ENCODE data around the gene MEGF11.

The MEGF11 gene

DNA sequence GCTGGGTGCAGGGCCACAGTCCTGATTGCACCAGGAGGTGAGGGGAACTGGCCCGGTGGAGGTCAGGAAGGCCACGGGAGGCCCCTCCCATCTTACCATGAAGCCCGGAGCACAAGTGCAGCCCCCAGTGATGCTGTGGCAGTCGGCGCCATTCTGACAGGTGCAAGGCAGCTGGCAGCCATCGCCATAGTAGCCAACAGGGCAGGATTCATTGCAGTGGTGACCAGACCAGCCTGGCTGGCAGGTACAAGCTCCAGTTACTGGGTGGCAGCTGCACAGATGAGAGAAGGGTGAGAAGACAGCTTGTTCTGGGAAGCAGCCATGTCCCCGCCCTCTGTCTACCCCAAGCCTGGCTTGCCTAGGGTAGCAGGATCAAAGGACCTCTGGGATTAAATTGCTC, 296.1 kb downstream of the MEGF11 start:
- no peak for FAIRE-seq

DNA sequence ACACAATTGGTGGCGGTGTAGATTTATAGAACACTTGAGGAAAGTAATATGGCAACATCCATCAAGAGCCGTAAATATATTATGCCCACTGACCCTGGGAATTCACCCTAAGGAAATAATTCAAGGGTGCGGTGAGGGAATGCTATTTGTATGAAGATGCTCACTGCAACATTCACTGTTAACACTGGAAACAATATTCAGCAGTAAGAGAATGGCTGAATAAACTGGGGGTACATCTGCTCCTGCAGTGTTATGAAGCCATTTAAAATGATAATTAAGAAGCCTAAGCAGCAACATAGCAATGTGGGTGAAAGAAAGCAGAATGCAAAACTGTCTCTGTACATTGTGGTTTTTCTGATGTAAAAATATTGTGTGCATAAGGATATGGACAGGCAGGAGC, 296.7 kb downstream of the MEGF11 start:
- FAIRE-seq: no peak

DNA sequence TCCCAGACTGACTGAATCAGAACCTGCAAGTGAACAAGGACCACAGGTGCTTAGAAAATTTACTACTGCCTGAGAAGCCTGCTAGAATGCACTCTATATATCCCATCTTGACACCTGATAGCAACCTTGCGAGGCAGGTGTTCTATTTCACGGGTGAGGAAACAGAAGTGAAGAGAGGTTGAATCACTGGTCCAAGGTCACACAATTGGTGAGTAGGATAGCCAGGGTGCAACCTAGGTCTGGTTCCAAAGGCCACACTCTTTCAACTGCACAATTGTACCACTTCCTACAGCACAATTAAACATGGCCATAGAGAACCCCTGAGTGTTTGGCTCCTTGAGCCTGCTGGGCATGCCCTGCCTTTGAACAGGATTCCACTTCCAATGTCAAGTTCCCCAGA, 297.2 kb downstream of the MEGF11 start:
- no peak for FAIRE-seq

DNA sequence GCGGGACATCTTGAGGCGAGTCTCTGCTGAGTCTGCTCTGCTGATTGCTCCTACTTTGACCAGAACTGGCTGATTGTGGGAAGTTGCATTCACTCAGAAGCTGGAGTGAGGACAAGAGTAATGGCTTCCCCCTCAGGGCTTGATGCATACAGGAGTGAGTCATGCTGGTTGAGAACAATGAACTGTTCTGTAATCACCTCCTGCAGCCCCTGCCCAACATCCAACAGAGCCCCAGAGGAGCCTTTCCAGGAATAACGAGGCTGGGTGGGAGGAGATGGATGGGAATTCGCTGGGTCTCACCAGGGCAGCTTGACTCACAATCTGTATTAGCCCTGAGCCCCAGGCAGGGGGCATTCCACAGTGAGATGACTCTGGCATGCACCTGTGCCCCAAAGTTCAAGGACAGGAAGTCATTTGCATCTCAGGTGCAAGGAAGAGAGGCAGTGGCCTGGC, 299.2 kb downstream of the MEGF11 start:
- FAIRE-seq: no peak

DNA sequence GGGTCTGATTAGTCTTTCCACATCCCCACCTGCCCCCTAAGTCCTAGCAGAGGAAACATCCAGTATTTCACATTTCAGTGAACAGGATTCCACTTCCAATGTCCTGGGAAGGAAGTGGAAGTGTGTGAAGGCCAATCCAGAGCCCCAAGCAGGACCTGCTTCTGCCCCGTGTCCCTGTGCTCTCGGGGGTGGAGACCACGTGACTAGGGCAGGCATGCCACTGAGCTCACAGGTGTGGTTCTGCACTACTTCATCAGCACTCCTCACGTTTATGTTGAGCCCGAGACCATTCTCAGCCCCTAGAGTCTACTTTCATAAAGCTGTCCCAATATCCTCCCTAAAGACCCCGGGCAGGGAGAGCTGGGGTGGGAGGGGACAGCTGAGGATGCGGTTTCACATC, 299.9 kb downstream of the MEGF11 start:
- no peak for FAIRE-seq

DNA sequence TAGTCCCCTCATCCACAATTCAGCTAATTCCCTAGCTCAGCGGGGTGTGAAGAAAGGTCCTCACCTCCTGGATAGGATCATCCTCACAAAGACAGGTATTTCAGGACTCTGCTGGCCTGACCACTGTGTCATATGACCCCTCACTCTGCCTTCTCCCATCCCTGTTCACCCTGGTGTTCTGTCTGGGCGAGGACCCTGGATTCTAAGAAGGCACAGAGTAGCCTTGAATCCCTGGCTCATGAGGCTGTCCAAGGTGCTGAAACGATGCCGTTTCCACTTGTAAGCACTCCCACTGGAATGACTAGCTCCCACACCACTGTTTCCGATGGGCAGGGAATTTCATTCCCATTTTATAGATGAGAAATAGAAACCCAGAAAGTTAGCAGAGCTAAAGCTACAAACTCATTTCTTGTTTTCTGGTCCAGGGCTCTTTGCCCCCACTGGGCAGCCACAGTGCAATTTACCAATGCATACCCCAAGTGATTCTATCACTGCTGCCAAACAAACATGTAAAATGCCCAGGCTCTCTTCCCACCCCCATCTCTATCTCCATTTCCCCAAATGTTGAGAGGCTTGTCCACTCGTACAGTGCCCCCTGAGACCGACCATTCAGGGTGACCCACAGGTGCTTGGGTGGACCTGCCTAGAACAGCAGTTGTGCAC, 301.0 kb downstream of the MEGF11 start:
- FAIRE-seq: no peak

DNA sequence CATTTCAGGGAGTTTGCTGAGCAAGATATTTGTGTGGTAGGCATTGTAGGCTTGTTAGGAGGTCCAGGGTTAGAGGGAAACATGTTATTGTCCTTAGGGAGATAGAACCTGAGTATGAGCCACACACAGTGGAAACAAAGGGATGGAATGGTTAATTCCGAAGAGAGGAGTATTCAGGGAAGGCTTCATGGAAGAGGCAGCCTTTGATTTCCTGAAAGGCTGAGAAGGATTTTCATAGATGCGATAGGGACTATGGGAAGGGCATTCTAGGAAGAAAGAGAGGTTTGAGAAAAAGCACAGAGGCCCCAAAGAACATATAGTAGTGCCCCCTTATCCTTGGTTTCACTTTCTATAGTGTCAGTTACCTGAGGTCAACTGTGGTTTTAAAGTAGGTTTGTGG, 302.5 kb downstream of the MEGF11 start:
- FAIRE-seq: no peak

DNA sequence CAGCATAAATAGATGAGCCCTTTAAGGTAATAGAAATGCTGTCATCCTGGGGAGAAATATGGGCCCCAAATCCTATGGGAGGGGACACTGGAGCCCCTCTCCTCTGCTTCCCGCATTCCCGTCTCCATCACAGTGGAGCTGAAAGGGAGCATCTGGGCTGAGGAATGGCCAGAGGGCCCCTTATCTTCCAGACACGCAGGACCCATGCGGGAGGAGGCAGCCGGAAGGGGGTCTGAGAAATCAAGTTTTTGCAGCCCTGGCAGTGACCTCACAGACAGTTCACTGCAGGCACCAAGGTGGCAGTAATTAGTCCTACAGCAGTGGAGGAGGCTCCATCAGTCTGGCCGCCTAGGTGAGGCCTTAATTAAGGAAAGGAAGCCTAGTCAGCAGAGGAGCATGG, 304.1 kb downstream of the MEGF11 start:
- FAIRE-seq: no peak

DNA sequence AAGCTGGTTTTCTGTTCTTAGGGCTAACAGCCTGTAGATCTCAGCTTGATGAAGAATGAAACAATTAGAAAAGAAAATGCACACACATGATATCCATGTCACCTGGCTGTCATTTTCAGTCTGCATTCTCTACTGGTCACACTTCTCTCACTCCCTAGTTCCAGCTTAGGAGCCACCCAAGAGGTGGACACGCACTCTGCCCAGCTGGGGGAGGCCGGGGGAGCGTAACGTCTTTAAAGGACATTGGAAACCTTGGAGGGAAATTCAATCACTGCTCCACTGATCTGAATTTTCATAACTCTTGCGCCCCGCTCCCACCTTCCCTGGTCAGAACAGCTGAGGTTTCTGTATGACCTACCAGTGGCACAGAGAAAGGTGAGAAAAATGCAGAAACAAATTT, 304.5 kb downstream of the MEGF11 start:
- no peak for FAIRE-seq

DNA sequence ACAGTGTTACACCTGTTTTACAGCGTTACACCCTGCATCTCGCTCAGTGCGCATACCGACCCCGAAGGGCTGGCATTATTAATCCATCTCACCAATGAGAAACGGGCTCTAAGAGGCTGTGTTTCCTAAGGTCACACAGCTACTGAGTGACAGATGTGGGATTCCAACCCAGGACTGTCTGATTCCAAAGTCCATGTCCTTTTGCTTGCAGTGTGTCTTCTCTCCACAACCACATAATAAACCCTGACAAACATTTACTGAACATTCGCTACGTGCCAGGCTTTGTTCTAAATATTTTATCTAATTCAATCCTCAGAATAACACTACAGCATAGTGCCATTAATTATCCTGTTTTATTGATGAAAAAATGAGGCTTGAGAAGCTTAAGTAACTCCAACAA, 305.2 kb downstream of the MEGF11 start:
- FAIRE-seq: no peak

DNA sequence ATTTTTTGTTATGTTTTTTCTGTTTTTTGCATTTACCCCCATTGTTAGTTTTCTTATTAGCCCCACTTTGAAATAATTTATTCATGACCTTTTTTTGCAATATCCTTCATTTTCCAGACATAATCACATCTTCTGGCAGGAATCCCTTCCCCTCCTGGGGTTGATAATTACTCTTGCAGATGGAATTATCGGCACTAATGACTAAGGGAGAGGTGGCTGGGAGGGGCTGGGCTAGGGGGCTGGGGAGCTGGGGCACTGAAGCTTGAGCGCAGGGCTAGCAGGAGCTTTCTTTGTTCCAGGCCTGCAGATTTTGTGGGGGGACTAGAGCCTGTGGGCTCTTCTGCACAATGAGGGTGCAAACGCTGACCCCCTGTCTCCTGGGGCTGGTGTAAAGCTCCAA, 306.5 kb downstream of the MEGF11 start:
- FAIRE-seq: no peak

DNA sequence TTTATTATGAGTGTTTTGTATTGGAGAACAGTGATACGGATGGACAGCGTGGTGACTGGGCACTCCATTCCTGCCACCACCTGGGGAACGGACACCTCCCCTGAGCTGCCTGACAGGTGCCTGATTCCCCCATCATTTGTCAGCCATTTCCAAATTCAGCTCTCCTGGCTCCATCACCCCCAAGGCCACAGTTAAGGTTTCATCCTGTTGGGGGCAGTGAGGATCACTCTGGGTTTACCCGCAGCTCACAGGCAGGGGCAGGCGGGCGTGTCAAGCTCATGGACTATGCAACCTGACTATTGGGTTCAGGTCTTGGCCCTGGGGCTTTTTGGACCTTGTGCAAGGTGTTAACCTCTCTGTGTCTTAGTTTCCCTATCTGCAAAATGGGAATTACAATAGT, 307.9 kb downstream of the MEGF11 start:
- no peak for FAIRE-seq

DNA sequence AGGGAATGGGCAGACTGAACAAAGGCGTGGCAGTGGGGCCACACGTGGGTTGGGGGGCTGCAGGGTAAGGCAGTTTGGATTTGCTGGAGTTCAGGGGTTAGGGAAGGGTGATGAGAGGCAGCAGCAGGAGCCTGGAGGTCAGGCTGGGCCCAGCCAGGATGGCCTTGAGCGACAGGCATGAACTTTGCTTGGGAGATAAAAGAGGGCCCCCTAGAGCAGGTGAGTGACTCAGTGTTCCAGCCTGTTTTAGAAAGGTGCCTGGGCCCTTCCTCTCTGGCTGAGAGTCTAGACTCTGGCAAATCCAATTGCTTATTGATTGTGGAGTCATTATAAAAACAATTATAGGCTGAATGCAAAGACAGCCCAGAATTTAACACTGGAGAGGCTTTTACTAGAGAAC, 309.1 kb downstream of the MEGF11 start:
- FAIRE-seq: no peak

DNA sequence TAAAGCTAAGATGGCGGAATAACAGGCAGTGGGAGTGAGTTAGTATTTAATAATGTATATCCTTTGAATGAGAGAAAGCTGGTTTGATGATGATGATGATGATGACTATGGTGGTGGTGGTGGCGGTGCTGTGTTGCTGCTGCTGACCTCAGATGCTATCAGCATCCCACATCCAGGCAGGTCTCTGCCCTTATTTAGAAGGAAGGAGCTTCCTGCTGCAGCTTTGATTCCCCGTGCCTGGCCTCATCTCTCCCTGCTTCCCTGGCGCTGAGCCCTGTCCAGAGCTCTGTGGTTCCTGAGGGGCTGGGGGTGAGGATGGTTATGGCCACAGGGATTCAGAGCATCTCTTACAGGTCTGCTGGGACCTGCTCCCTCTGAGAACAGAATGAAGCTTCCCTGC, 311.1 kb downstream of the MEGF11 start:
- no peak for FAIRE-seq

DNA sequence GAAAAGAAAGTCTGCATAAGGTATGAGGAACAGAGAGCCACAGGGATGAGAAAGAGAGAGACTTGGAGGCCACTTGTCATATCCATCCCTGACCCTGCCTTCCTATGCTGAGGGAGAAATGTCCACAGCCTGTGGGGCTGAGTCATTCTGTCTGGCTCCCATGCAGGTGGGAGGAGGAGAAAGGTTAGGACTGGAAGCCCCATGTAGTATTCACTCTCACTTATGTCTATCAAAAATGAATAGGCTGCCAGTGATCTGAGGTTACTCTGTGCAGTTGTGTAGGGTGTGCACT, 313.0 kb downstream of the MEGF11 start:
- FAIRE-seq: no peak

DNA sequence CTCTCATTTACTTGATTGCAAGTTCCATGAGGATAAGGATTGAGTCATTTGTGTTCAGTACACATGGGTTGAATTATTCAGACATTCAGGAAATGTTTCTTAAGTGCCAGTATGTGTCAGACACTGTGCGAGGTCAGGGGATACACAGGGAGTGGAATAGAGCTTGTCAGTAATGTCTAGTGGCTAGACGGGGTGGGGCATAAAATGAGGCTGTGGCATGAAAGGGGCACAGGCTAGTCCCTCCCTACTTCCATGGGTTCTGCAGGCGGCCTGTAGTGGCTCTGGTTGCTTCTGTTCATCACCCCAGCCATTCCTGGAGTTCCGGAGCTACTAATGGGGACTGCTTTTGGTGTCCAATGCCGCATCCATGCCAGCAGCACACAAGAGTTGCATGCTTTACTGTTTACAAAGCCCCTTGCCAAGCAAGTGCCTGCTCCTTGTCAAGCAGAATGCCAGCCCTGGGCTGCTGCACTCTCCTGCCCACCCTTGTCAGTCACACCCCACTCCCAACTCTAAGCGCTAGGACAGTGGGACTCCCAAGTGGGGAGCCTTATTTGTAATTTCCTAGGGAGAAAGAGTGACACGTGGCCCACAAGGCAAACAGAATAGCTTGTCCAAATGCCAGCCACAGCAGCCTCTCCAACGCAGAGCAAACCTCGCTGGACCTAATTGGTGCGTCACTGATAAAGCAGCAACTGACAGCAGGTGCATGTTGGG, 313.5 kb downstream of the MEGF11 start:
- no peak for FAIRE-seq

DNA sequence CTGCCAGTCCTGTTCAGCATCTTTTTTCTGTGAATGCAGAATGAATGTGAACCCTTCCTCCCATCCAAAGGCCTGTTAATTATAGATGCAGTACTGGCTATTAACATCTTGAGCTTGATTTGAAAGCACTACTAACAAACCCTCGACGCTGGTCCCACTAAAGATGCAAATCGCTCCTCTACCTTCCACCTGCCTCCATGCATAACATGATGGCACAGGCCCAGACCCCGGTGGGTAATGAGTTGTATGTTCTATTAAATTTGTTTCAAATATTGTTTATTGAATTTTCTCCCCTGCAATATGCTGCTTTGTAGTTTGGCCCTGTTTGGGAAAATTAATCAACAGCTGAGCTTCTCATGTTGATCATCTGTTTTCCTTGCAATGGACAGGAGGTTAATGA, 314.9 kb downstream of the MEGF11 start:
- no peak for FAIRE-seq

DNA sequence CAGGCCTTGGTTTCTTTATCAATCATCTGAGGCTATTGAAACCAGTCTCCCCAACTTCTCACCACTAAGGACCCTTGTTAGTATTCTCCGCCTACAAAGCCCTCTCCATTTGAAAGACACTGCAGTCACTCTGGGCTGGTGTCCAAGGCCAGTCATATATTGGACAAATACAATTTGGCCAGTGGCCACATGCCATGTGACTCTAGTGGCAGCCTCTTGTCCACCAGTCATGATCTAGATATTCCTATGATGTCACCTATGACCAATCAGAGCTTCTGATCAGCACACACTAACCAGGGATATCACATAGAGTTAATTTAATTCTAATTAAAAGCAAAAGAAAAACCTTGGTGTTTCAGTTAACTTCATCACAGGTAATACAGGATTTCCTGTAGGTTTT, 316.1 kb downstream of the MEGF11 start:
- FAIRE-seq: no peak

DNA sequence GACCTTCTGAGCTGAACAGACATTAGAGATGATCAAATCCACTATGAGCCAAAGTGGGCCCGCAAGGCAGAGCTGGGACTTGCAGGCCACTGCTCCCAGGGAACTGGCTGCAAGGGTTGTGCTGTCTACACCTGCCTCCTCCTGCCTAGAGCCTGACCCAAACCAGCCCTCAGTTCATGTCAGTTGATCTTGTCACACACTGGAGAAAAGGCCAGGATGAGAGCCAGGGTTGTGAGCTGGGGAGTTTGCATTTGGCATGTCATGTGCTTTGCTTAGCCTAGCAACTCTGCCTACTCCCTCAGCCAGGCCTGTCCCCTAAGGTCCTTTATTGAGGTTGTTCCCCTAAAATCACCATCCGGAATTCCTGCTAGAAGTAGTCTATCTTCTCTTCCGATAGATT, 316.5 kb downstream of the MEGF11 start:
- no peak for FAIRE-seq

DNA sequence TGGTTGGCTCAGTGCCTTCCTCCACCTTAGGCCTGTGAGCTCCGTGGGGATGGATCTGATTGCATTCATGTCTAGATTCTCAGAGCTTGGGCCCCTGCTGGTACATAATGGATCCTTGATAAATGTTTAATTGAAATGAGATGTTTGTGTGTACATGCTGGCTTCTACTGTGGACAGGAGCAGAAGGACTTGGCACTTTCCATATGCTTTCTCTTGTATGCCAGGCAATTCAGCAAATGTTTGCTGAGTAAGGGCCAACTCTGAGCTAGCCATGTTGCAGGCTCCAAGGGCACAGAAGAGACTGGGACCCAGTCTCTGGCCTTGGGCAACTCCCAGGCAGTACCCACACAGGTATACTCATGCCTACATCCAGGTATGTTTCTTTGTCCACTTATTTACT, 317.3 kb downstream of the MEGF11 start:
- no peak for FAIRE-seq

DNA sequence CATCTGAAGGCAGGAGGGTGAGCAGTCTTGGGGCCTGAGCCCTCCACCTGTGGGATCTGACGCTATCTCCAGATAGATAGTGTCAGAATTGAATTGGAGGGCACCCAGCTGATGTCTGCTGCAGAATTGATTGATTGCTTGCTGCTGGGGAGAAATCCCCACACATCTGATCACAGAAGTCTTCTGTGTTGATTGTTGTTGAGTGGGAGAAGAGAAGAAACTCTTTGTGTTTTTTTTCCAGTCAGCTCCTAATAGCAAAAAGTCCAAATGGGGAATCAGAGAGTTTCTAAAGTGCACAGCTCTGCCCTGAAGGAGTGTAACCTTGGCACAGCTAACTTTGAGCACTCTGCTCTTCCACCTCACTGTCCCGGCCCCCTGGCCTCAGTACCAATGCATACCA, 318.2 kb downstream of the MEGF11 start:
- FAIRE-seq: no peak

DNA sequence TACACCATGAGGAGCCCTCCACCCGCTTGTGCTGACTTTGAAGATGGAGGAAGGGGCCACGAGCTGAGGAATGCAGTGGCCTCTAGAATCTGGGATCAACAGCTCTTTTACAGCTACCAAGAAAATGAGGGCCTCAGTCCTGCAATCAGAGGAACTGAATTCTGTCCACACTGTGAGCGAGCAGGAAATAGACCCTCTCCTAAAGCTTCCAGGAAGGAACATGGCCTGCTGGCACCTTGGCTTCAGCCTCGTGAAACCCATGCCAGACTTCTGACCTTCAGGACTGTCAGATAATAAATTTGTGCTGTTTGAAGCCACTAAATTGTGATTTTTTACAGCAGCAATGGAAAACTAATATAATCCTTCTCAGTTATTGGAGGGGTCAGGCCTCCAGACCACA, 322.3 kb downstream of the MEGF11 start:
- no peak for FAIRE-seq

DNA sequence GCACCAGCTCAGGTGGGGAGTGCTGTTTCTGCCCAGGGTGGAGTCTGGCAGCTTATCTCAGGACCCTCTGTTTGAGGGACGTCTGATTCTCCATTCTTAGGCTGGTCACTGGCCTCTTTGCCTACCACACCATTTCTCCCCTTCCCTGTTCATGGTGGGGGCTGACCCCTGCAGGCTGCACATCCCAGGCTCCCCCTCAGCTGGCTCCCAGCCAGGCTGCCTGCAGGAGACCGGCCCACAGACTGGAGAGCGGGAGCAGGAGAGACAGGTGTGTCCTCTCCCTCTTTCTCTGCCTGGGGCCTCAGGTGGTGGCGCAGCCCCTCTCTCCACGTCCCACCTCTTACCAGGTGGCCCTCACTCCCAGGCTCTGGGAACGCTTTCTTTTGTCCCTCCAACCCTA, 323.4 kb downstream of the MEGF11 start:
- FAIRE-seq: no peak

DNA sequence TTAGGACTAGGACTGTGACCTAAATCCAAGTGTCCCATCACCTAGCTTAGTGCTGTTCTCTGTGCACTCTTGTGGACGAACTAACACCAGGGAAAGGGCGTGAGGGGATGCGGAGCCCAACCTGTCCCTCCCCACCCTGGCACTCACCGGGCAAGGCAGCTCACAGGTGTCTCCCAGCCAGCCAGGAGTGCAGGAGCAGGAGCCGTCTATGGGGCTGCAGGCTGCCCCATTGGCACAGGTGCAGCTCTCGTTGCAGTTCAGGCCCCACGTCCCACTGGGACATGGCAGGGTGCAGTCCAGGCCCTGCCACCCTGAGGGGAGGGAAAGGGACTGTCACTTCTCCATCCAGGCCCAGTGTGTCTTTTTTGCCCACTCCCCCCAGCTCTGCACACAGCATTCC, 324.0 kb downstream of the MEGF11 start:
- no peak for FAIRE-seq

DNA sequence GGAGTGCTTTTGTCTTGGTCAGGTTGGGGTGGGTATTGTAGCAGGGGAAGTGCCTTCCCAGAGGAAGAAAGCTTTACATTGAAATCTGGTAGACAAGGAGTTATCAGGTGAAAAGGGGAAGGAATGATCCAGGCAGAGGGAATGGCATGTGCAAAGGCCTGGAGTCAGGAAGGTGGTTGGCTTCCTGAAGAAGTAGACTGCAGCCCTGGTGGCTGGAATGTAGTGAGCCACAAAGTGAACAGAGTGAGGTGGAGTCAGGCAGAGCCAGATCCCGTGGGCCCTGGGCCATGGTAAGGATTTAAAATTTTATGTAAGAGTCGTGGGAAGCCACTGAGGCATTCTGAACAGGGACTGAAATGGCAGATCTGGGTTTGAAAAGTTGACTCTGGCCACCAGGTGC, 326.0 kb downstream of the MEGF11 start:
- FAIRE-seq: no peak

Data from G401.6 (cell line).